ENCODE results near the gene LDHA.
"Not testable (repeated sequence)": the region's sequence is repeated elsewhere in the genome, so short reads cannot be mapped to it uniquely, and the experiment has no call there.

LDHA gene

GRCh38 chr11:18393581-18394274 lies 635 bp upstream of the LDHA start:
- no peak for DNase-seq
- intact Hi-C loops (cut with DNase I): loop anchor here (10.0 kb wide), 1 partner anchor 131 kb away; the partner anchor contains the start of gene TSG101

GRCh38 chr11:18394928-18395734 lies 768 bp downstream of the LDHA start:
- intact Hi-C loops (cut with DNase I): loop anchor here (10.0 kb wide), 1 partner anchor 130 kb away; the partner anchor contains the start of gene TSG101

GRCh38 chr11:18395735-18396504 lies 1.6 kb downstream of the LDHA start:
- intact Hi-C loops (cut with DNase I): loop anchor here (1.0 to 10.0 kb wide), 2 partner anchors 74 to 129 kb away; partner anchors contain the start of genes GTF2H1, HPS5 and TSG101

More at GRCh38 chr11:18394928-18395734, 768 bp downstream of the LDHA start:
- DNase-seq: peak in 5 of 10 donors; percentile 14 to 70 (median 22)

GRCh38 chr11:18397921-18398320 lies 3.6 kb downstream of the LDHA start:
- DNase-seq: no peak
- intact Hi-C loops (cut with DNase I): loop anchor here (10.0 kb wide), 1 partner anchor 127 kb away; the partner anchor contains the start of gene TSG101

More at GRCh38 chr11:18395735-18396504, 1.6 kb downstream of the LDHA start:
- DNase-seq: peak; percentile 93 to 99 (median 95)

GRCh38 chr11:18401077-18401476 lies 6.7 kb downstream of the LDHA start:
- intact Hi-C loops (cut with DNase I); DNase-seq: not testable (repeated sequence)

- intact Hi-C loops (cut with DNase I): no loop called here
- no peak for DNase-seq
Measured at GRCh38 chr11:18404062-18404461, 9.7 kb downstream of the LDHA start.

GRCh38 chr11:18407400-18407799 lies 13.0 kb downstream of the LDHA start:
- intact Hi-C loops (cut with DNase I); DNase-seq: not testable (repeated sequence)

GRCh38 chr11:18408558-18409291 lies 14.4 kb downstream of the LDHA start:
- intact Hi-C loops (cut with DNase I): no loop called here
- DNase-seq: no peak

GRCh38 chr11:18416459-18416858 lies 22.1 kb downstream of the LDHA start:
- intact Hi-C loops (cut with DNase I): no loop called here

GRCh38 chr11:18419040-18419439 lies 24.7 kb downstream of the LDHA start:
- intact Hi-C loops (cut with DNase I): no loop called here

More at GRCh38 chr11:18416459-18416858, 22.1 kb downstream of the LDHA start:
- no peak for DNase-seq

GRCh38 chr11:18420067-18420466 lies 25.7 kb downstream of the LDHA start:
- intact Hi-C loops (cut with DNase I): no loop called here
- DNase-seq: no peak

More at GRCh38 chr11:18419040-18419439, 24.7 kb downstream of the LDHA start:
- no peak for DNase-seq

- intact Hi-C loops (cut with DNase I): no loop called here
- no peak for DNase-seq
Measured at GRCh38 chr11:18427240-18427639, 32.9 kb downstream of the LDHA start.

- DNase-seq: no peak
- intact Hi-C loops (cut with DNase I): no loop called here
Measured at GRCh38 chr11:18429332-18429731, 35.0 kb downstream of the LDHA start.

GRCh38 chr11:18438691-18439090 lies 44.3 kb downstream of the LDHA start:
- no peak for DNase-seq
- intact Hi-C loops (cut with DNase I): no loop called here

GRCh38 chr11:18449251-18449650 lies 54.9 kb downstream of the LDHA start:
- intact Hi-C loops (cut with DNase I): no loop called here

GRCh38 chr11:18452927-18453326 lies 58.6 kb downstream of the LDHA start:
- DNase-seq: no peak
- intact Hi-C loops (cut with DNase I): no loop called here

More at GRCh38 chr11:18449251-18449650, 54.9 kb downstream of the LDHA start:
- no peak for DNase-seq

GRCh38 chr11:18455686-18456372 lies 61.5 kb downstream of the LDHA start, which contains the start of gene LDHAL6A:
Gene LDHAL6A (plus strand): TSS chr11:18455856. CDS start chr11:18456681, 825 bp downstream.
- intact Hi-C loops (cut with DNase I): no loop called here
- DNase-seq: peak in 1 of 10 donors; percentile 86

- DNase-seq: no peak
- intact Hi-C loops (cut with DNase I): no loop called here
Measured at GRCh38 chr11:18457450-18457849, 63.1 kb downstream of the LDHA start.

All from posterior cingulate gyrus (tissue), 11 donors.